HFFc6 (cell line): ENCODE data around the gene PARD3. TPM values are rescaled to one million over a fixed set of nuclear protein-coding genes. Genes with fewer than 3 reads are reported as not detected.

Experiments
- DNase-seq: peaks from one replicate; pipeline ENCODE4 v3.0.0-alpha.2; 2018
- H3K27ac Mint-ChIP-seq: 2 replicates; pipeline ENCODE4 v1.8.0; 2020; ENCODE audit warnings: mild to moderate bottlenecking, mixed read lengths
- H3K27me3 Mint-ChIP-seq: 2 replicates; pipeline ENCODE4 v1.8.0; 2021; ENCODE audit warnings: mild to moderate bottlenecking, moderate library complexity, mixed read lengths; ENCODE audit not compliant: insufficient read depth
- H3K36me3 Mint-ChIP-seq: 2 replicates; pipeline ENCODE4 v1.8.0; 2021; ENCODE audit warnings: low read depth, mixed read lengths
- H3K4me1 Mint-ChIP-seq: 2 replicates; pipeline ENCODE4 v1.8.0; 2020; ENCODE audit warnings: low read depth, mixed read lengths
- H3K4me3 Mint-ChIP-seq: 2 replicates; pipeline ENCODE4 v1.8.0; 2020; ENCODE audit warnings: mild to moderate bottlenecking, moderate library complexity, mixed read lengths
- H3K9me3 Mint-ChIP-seq: 2 replicates; pipeline ENCODE4 v1.8.0; 2020; ENCODE audit warnings: mild to moderate bottlenecking, mixed read lengths
- total RNA-seq, 6 experiments: library from RNA; stranded (reverse); fragmentation: NEBNext Ultra II Directional; extraction: Animal tissue kit (Norgen Biotek cat#: 25700); gene quantifications; 2 replicates in 1 of 6; 3 replicates in 5 of 6; pipeline ENCODE4 v1.2.3, GENCODE V29; 2021
- TF ChIP-seq, protein P1 (sequence below): fragments of 200-600 bp; sonication (generic); IDR thresholded peaks from 2 replicates; pipeline ENCODE4 v1.5.0; 2021; ENCODE audit warnings: antibody characterized with exemption, mild to moderate bottlenecking

PARD3 gene
- total RNA-seq, 6 experiments from 2014 or later = 19.9 to 24.3 (median 23.1) TPM

DNA sequence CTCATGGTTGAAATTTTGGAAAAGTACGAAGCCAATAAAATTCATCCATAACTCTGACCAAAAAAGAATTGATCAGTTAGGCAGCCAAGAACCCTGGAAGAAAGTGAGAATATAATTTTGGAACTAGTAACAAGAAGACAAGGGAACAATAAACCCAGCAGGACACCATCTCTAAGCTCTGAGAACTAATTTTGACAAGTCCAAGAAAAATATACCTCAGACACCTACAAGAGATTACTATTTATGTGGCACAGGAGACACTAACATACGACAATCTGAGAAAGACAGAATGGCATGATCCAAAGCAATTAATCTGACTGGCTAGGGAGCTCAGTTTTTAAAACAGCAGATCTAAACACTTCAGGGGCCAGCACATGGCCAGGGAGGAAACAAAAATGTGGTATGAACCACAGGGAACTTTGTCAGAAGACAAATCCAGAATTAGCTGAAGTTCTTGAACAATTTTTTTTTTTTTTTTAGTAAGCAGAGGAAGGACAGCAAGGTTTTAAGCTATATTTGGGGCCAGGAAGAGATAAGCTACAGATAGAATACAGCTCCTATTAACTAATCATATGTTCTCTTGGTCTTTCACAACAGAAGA lies 38.9 kb downstream of the PARD3 start:
- peaks cover 40% of the 10 kb centered on the region for H3K4me1 Mint-ChIP-seq
- no peak overlapping the region; the same call in 1 of the 2 replicates for H3K27ac Mint-ChIP-seq
- H3K4me3 Mint-ChIP-seq = no peak overlapping the region
- no peaks in the 10 kb centered on the region for H3K36me3 Mint-ChIP-seq
- H3K27me3 Mint-ChIP-seq = no peaks in the 10 kb centered on the region
- no peak for DNase-seq
- no peaks in the 10 kb centered on the region for H3K9me3 Mint-ChIP-seq
- TF ChIP-seq, protein P1, sequence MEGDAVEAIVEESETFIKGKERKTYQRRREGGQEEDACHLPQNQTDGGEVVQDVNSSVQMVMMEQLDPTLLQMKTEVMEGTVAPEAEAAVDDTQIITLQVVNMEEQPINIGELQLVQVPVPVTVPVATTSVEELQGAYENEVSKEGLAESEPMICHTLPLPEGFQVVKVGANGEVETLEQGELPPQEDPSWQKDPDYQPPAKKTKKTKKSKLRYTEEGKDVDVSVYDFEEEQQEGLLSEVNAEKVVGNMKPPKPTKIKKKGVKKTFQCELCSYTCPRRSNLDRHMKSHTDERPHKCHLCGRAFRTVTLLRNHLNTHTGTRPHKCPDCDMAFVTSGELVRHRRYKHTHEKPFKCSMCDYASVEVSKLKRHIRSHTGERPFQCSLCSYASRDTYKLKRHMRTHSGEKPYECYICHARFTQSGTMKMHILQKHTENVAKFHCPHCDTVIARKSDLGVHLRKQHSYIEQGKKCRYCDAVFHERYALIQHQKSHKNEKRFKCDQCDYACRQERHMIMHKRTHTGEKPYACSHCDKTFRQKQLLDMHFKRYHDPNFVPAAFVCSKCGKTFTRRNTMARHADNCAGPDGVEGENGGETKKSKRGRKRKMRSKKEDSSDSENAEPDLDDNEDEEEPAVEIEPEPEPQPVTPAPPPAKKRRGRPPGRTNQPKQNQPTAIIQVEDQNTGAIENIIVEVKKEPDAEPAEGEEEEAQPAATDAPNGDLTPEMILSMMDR = no peak

DNA sequence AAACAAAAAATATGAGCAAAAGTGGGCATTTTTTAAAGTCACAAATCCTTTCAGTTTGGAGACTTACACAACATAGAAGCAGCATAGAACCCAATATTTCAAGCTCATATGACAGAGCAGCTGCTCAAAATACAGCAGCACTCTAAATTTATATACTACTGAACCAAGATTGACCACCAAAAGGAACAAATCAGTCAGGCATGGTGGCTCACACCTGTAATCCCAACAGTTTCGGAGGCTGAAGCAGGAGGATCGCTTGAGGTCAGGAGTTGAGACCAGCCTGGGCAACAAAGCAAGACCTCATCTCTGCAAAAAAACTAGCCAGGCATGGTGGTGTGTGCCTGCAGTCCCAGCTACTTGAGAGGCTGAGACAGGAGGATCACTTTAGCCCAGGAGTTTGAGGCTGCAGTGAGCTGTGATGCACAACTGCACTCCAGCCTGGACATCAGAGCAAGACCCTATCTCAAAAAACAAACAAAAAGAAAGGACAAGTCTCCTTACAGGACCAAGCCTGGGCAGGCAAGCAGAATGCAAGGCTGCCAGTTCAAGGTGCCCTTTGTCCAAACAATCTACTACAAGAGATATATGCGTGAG lies 40.0 kb downstream of the PARD3 start:
- Mint-ChIP-seq H3K4me3 (no peak overlapping the region), H3K9me3 (no peaks in the 10 kb centered on the region), H3K27me3 (no peaks in the 10 kb centered on the region), H3K36me3 (no peaks in the 10 kb centered on the region), H3K27ac (no peak overlapping the region), H3K4me1 (peaks cover 36% of the 10 kb centered on the region)
- TF ChIP-seq, protein P1 = no peak
- DNase-seq = no peak

DNA sequence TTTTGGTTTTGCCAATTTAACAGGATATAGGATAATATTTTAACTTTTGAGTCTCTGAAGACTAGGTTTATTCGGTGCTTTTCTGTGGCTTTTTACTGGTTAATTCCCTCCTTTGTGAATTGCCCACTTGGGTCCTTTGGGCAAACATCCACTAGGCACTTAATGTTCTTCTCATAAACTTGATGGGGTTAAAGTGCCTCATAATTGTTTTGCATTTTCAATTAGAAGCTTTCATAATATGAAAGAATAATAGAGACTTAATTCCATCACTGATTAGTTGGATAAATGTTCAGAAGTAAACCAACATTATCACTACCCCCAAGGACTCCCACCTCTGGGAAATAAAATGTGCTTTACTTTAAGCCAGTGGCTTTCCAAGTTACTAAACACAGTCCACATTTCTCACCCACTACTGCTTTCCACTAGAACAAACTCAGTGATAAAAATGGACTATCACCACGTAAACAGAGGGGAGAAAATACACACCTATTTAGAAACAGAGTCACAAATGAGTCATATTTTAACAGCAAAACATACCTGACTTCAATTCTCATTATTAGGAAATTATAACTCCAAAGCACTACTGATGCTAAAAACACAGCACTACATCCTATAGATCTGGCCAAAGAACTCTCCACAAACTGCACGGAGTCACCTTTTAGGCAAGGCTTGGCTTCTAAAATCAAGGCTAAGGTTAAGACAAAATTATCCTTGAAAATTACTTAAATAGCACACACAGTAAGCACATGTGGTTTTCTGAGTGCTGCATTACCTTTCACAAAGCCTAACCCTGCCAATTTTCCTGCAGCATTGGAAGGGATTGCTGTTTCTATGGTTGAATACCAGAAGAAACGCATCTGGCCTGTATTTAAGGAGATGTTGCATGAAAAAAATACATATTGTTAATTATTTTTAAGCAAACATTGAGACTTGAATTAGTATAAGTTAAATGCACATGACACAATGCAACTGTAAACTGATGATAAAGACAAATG lies 41.2 kb downstream of the PARD3 start:
- Mint-ChIP-seq H3K27me3 (no peaks in the 10 kb centered on the region), H3K36me3 (no peaks in the 10 kb centered on the region), H3K27ac (no peak overlapping the region), H3K4me3 (no peak overlapping the region), H3K9me3 (no peaks in the 10 kb centered on the region), H3K4me1 (peaks cover 35% of the 10 kb centered on the region)
- DNase-seq = no peak
- TF ChIP-seq, protein P1 = no peak

DNA sequence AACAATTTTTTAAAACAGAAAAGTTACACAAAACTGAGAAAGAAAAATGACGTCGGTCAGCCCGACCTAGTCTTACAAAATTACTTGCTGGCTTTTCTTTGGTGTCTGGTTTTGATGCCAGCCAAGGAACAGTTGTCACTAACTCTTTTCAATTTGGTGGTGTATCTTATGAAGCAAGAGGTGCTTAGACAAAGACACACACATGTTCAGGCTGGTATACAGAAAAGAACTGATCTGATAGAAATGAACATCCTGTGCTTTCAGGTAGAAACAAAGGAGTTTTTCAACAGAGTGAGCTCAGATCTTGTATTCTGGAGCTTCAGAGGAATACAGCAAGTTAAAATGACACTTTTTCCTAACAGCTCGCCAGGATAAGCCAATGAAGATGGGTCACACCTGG lies 43.6 kb downstream of the PARD3 start:
- H3K27ac Mint-ChIP-seq = no peak overlapping the region
- H3K4me1 Mint-ChIP-seq = peaks cover 30% of the 10 kb centered on the region
- no peaks in the 10 kb centered on the region for H3K27me3 Mint-ChIP-seq
- no peak overlapping the region for H3K4me3 Mint-ChIP-seq
- TF ChIP-seq, protein P1 = no peak
- no peaks in the 10 kb centered on the region for H3K9me3 Mint-ChIP-seq
- DNase-seq = no peak
- H3K36me3 Mint-ChIP-seq = 0 out of 2 replicates have a peak, but pooled peaks cover 4% of the 10 kb centered on the region

DNA sequence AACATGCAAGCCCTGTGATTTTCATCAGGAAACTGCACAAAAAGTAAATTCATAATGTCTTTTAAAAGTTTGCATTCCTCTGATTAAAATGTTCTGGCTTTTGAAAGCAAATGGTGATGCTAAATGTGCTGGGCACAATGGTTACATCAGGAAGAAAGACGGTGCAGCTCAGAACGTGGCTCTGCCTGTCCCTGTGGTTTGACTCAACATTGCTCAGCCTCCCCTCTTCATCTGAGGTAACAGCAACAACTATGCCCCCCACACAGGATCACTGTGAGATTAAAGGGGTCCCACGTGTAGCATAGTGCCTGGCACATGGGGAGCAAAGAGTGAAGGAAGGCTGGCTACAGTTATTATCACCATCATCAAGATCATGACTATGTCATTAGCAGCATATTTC lies 44.0 kb downstream of the PARD3 start:
- peaks cover 26% of the 10 kb centered on the region for H3K4me1 Mint-ChIP-seq
- no peak overlapping the region for H3K27ac Mint-ChIP-seq
- DNase-seq = no peak
- no peaks in the 10 kb centered on the region for H3K9me3 Mint-ChIP-seq
- no peak overlapping the region for H3K4me3 Mint-ChIP-seq
- H3K36me3 Mint-ChIP-seq = 0 out of 2 replicates have a peak, but pooled peaks cover 4% of the 10 kb centered on the region
- TF ChIP-seq, protein P1 = no peak
- no peaks in the 10 kb centered on the region for H3K27me3 Mint-ChIP-seq
